SK-N-SH (cell line): Measurements from ENCODE around the gene PJA2. TPM values are rescaled to one million over a fixed set of nuclear protein-coding genes. Genes with fewer than 3 reads are reported as not detected.

Source experiments
- CTCF ChIA-PET: fragments of 300-600, 350-600 bp; formaldehyde crosslinking; extraction: SDS; loops from one replicate; lab custom pipeline; 2021; lab: Yijun Ruan, JAX
- POLR2A ChIA-PET: fragments of 350-600 bp; sonication (Branson Sonifier 250); formaldehyde crosslinking; extraction: SDS; loops from one replicate; lab custom pipeline; 2020; ENCODE audit warnings: antibody characterized with exemption, inconsistent platforms; lab: Yijun Ruan, JAX
- DNase-seq: peaks from one replicate; pipeline ENCODE4 v3.0.0; 2012
- H2AFZ ChIP-seq: fragments of 200-600 bp; sonication (generic); 2 replicates; pipeline ENCODE4 v1.8.1; 2016; ENCODE audit warnings: antibody characterized with exemption, mild to moderate bottlenecking, low read depth
- H3F3A ChIP-seq: fragments of 200-600 bp; sonication (generic); replicated peaks from 2 replicates; pipeline ENCODE3; 2016; ENCODE audit warnings: antibody characterized with exemption, mild to moderate bottlenecking; ENCODE audit not compliant: insufficient read depth
- H3K27ac ChIP-seq, 2 experiments: fragments of 200-500 bp in 1 of 2; fragments of 200-600 bp in 1 of 2; sonication (Bioruptor generic) in 1 of 2; sonication (generic), shearing (Covaris generic) in 1 of 2; 2 replicates each; pipeline versions ENCODE4 v1.5.1 to v1.6.1; 2014 to 2016; ENCODE audit warnings: low read depth in 2 of 2, inconsistent platforms in 1 of 2, low read length in 1 of 2, mild to moderate bottlenecking in 1 of 2, mixed read lengths in 1 of 2
- H3K27me3 ChIP-seq: fragments of 200-600 bp; sonication (generic), shearing (Covaris generic); 2 replicates; pipeline ENCODE4 v1.6.1; 2016; ENCODE audit warnings: mixed run types; ENCODE audit not compliant: insufficient read depth
- H3K36me3 ChIP-seq, 2 experiments: fragments of 200-500 bp in 1 of 2; fragments of 200-600 bp in 1 of 2; sonication (Bioruptor generic) in 1 of 2; sonication (generic) in 1 of 2; replicated peaks in 1 of 2; 2 replicates each; pipeline versions ENCODE3 to v1.5.1; 2014 to 2016; ENCODE audit warnings: low read length in 1 of 2, mild to moderate bottlenecking in 1 of 2; ENCODE audit not compliant: insufficient read depth in 2 of 2, control insufficient read depth in 1 of 2
- H3K4me1 ChIP-seq, 2 experiments: fragments of 200-500 bp in 1 of 2; fragments of 200-600 bp in 1 of 2; sonication (Bioruptor generic) in 1 of 2; sonication (generic), shearing (Covaris generic) in 1 of 2; 2 replicates each; pipeline versions ENCODE4 v1.5.1 to v1.6.1; 2014 to 2016; ENCODE audit warnings: low read depth in 1 of 2, low read length in 1 of 2, mixed run types in 1 of 2; ENCODE audit not compliant: insufficient read depth in 2 of 2, control insufficient read depth in 1 of 2
- H3K4me2 ChIP-seq: fragments of 200-600 bp; sonication (generic), shearing (Covaris generic); 2 replicates; pipeline ENCODE4 v1.6.1; 2017; ENCODE audit warnings: mixed run types
- H3K4me3 ChIP-seq, 2 experiments: fragments of 200-500 bp in 1 of 2; fragments of 200-600 bp in 1 of 2; sonication (Bioruptor generic) in 1 of 2; sonication (generic), shearing (Covaris generic) in 1 of 2; 2 replicates each; pipeline versions ENCODE4 v1.5.1 to v1.8.1; 2014 to 2016; ENCODE audit warnings: low read depth in 2 of 2, inconsistent platforms in 1 of 2, low read length in 1 of 2, mild to moderate bottlenecking in 1 of 2, mixed read lengths in 1 of 2, moderate library complexity in 1 of 2
- H3K79me2 ChIP-seq: fragments of 200-600 bp; sonication (generic); 2 replicates; pipeline ENCODE4 v1.8.1; 2017; ENCODE audit warnings: mild to moderate bottlenecking; ENCODE audit not compliant: insufficient read depth
- H3K9ac ChIP-seq: fragments of 200-600 bp; sonication (generic); 2 replicates; pipeline ENCODE4 v1.6.1; 2017; ENCODE audit warnings: mixed run types
- H3K9me2 ChIP-seq: fragments of 200-600 bp; sonication (generic); 2 replicates; pipeline ENCODE4 v1.6.1; 2017; ENCODE audit warnings: mixed run types
- H3K9me3 ChIP-seq: fragments of 200-600 bp; sonication (generic); 2 replicates; pipeline ENCODE4 v1.6.1; 2017; ENCODE audit warnings: mixed run types, mild to moderate bottlenecking, moderate library complexity
- H4K20me1 ChIP-seq: fragments of 200-600 bp; sonication (generic); 2 replicates; pipeline ENCODE4 v1.6.1; 2017; ENCODE audit warnings: mild to moderate bottlenecking, mixed run types; ENCODE audit not compliant: insufficient read depth
- CHD2 ChIP-seq: fragments of 150-350 bp; IDR thresholded peaks from 2 replicates; pipeline ENCODE4 v1.6.1; 2018; ENCODE audit warnings: low read length; ENCODE audit not compliant: partially characterized antibody
- ELF1 ChIP-seq: IDR thresholded peaks from 2 replicates; pipeline ENCODE4 v1.4.0; 2012
- MEF2A ChIP-seq: IDR thresholded peaks from 2 replicates; pipeline ENCODE4 v1.4.0; 2012; ENCODE audit warnings: low read depth, borderline replicate concordance
- MXI1 ChIP-seq: IDR thresholded peaks from 2 replicates; pipeline ENCODE4 v1.6.1; 2012; ENCODE audit warnings: mild to moderate bottlenecking, low read depth, low read length, improper control_type of control experiment
- POLR2AphosphoS5 ChIP-seq: IDR thresholded peaks from 2 replicates; pipeline ENCODE4 v1.6.1; 2012; ENCODE audit warnings: low read depth, low read length
- SIN3A ChIP-seq: IDR thresholded peaks from 2 replicates; pipeline ENCODE4 v1.6.1; 2012; ENCODE audit warnings: low read depth, mild to moderate bottlenecking, low read length, moderate library complexity, borderline replicate concordance
- TAF1 ChIP-seq: IDR thresholded peaks from 2 replicates; pipeline ENCODE4 v1.6.1; 2012; ENCODE audit warnings: low read depth, mild to moderate bottlenecking, low read length, moderate library complexity, borderline replicate concordance
- TEAD4 ChIP-seq: IDR thresholded peaks from 2 replicates; pipeline ENCODE4 v1.4.0; 2012; ENCODE audit warnings: mild to moderate bottlenecking, borderline replicate concordance; ENCODE audit not compliant: insufficient read depth
- whole genome bisulfite sequencing: methylation state at CpG from one replicate; pipeline ENCODE4 v1.1.6; 2017; ENCODE audit warnings: low lambda C conversion rate; 5-methylcytosine and 5-hydroxymethylcytosine counted together
- polyA plus RNA-seq, 3 experiments: library from polyadenylated mRNA; depleted of rRNA; stranded (reverse); fragments of >200 nt; gene quantifications; 2 replicates each; pipeline ENCODE4 v1.2.3, GENCODE V29; 2012
- TF ChIP-seq, protein P1 (sequence below): IDR thresholded peaks from 2 replicates; pipeline ENCODE4 v1.4.0; 2012; ENCODE audit warnings: low read depth, borderline replicate concordance
- TF ChIP-seq, protein P2 (sequence below): IDR thresholded peaks from 2 replicates; pipeline ENCODE4; 2012

PJA2 gene
- polyA plus RNA-seq, 1 of the 3 experiments (the other 2 are of a cell fraction): 30.7 TPM

DNA sequence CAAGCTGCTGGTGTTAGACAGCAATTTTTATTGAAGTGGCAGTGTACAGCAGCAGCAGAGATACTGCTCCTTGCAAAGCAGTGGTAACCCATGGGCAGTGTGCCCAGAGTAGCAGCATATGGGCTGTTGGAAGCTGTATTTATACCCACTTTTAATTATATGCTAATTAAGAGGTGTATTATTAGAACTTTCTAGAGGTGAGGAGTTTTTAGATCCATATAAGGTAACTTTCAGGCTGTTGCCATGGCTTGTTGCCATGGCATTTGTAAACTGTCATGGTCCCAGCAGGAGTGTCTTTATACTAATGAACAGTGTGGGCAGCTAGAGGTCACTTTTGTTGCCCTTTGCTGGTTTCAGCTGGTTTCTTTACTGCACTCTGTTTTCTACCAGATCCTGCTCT is 3.7 kb upstream of the PJA2 start:
- H3K27ac ChIP-seq: peak overlapping the region in 1 of 2 experiments; percentile 22; a peak in 2 of 4 replicates
- CTCF ChIA-PET: interaction anchor here (0.7 to 1.3 kb wide), 2 partner anchors 9 to 31 kb away, joined by 4 read pairs; no protein-coding TSS in a partner anchor

DNA sequence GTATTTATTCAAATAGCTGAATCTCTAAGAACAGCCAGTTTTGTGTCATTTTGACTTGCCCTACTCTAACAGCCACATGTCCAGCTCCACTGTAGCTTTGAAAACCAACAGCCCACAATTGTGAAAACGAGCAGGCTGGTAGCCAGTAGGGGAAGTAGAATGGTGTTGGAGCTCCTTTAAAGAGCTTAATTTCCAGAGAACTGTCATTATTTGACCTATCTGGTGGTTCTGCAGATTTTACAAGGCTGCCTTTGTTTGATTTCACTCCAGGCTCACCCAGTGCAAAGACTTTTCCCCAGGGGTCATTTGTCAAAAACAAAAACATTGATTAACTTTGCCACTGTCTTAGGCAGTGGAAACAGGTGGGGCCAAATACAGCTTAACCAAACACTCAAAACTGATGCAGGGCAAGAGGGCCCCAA is 3.2 kb upstream of the PJA2 start:
- TF ChIP-seq, protein P1, sequence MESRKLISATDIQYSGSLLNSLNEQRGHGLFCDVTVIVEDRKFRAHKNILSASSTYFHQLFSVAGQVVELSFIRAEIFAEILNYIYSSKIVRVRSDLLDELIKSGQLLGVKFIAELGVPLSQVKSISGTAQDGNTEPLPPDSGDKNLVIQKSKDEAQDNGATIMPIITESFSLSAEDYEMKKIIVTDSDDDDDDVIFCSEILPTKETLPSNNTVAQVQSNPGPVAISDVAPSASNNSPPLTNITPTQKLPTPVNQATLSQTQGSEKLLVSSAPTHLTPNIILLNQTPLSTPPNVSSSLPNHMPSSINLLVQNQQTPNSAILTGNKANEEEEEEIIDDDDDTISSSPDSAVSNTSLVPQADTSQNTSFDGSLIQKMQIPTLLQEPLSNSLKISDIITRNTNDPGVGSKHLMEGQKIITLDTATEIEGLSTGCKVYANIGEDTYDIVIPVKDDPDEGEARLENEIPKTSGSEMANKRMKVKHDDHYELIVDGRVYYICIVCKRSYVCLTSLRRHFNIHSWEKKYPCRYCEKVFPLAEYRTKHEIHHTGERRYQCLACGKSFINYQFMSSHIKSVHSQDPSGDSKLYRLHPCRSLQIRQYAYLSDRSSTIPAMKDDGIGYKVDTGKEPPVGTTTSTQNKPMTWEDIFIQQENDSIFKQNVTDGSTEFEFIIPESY: no peak
- no peak for TF ChIP-seq MEF2A
- TF ChIP-seq ELF1: no peak
- no peak for TF ChIP-seq POLR2AphosphoS5
- TF ChIP-seq SIN3A: no peak
- TF ChIP-seq TAF1: no peak
- TF ChIP-seq, protein P2, sequence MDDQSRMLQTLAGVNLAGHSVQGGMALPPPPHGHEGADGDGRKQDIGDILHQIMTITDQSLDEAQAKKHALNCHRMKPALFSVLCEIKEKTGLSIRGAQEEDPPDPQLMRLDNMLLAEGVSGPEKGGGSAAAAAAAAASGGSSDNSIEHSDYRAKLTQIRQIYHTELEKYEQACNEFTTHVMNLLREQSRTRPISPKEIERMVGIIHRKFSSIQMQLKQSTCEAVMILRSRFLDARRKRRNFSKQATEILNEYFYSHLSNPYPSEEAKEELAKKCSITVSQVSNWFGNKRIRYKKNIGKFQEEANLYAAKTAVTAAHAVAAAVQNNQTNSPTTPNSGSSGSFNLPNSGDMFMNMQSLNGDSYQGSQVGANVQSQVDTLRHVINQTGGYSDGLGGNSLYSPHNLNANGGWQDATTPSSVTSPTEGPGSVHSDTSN: no peak
- TF ChIP-seq TEAD4: no peak
- TF ChIP-seq CHD2: no peak
- TF ChIP-seq, all 33 proteins: peak for 0
- Histone ChIP-seq H3F3A (peaks cover 25% of the 10 kb centered on the region), H3K4me3 (no peak overlapping the region), H2AFZ (no peak overlapping the region), H3K27ac (peak overlapping the region in 1 of 2 experiments; percentile 22; a peak in 2 of 4 replicates), H3K79me2 (peaks cover 15% of the 10 kb centered on the region), H3K4me1 (peaks cover 6 to 19% of the 10 kb centered on the region in 2 experiments), H3K36me3 (no peaks in the 10 kb centered on the region), H3K27me3 (no peaks in the 10 kb centered on the region), H4K20me1 (peaks cover 9% of the 10 kb centered on the region), H3K9me3 (no peaks in the 10 kb centered on the region), H3K4me2 (no peak overlapping the region), H3K9ac (no peak overlapping the region), H3K9me2 (no peaks in the 10 kb centered on the region)
- ChIA-PET CTCF (interaction anchor here (0.7 to 1.3 kb wide), 2 partner anchors 9 to 30 kb away, joined by 4 read pairs; no protein-coding TSS in a partner anchor), POLR2A (no interaction called here)
- no peak for DNase-seq
- 53% methylated on average over 1 of the region's 1 CpG for WGBS

More for the DNA sequence above, 3.7 kb upstream of the PJA2 start:
- TF ChIP-seq MXI1: 0 out of 2 replicates have a peak, but pooled peaks have one; percentile 30
- TF ChIP-seq, protein P2: no peak
- no peak for TF ChIP-seq TEAD4
- peaks cover 4% of the 10 kb centered on the region for H4K20me1 ChIP-seq
- no peak for DNase-seq
- no peaks in the 10 kb centered on the region for H3K9me2 ChIP-seq
- no peaks in the 10 kb centered on the region for H3K9me3 ChIP-seq
- H3K4me3 ChIP-seq: no peak overlapping the region
- no peaks in the 10 kb centered on the region for H3K36me3 ChIP-seq
- no peak overlapping the region for H2AFZ ChIP-seq
- no peak overlapping the region for H3K9ac ChIP-seq
- H3K4me1 ChIP-seq: peaks cover 6 to 19% of the 10 kb centered on the region in 2 experiments
- no peak overlapping the region for H3K4me2 ChIP-seq
- peaks cover 10% of the 10 kb centered on the region for H3K79me2 ChIP-seq
- no peaks in the 10 kb centered on the region for H3K27me3 ChIP-seq
- POLR2A ChIA-PET: no interaction called here
- H3F3A ChIP-seq: peaks cover 20% of the 10 kb centered on the region
